ENCODE measurements around the gene SCN8A.
"Not testable (repeated sequence)": the region's sequence is repeated elsewhere in the genome, so short reads cannot be mapped to it uniquely, and the experiment has no call there.

SCN8A gene

DNA sequence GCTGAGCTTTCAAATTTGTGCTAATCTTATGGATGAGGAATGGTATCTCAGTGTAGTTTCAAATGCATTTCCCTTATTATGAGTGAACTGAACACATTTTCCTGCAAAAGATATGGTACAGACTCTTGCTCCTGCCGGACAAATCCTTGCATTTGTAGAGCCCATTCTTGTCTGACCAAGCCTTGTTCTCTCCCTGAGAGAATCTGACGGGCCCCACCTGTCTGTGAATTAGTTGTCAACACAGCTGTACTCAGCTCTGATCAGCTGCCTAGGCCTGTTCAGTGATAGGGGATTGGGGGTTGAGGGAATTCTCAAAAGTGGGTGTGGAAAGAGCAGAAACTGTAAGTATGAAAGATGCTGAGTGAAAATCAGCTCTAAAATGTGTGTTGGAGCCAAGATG, 42.8 kb upstream of the SCN8A start:
- H4K20me1 ChIP-seq (ENCODE audit: insufficient read depth, low read length) = no peaks in the 10 kb centered on the region
- H2AFZ ChIP-seq (ENCODE audit: low read length) = no peak overlapping the region
- no peaks in the 10 kb centered on the region for H3K27me3 ChIP-seq (replicated peaks; ENCODE audit: insufficient read depth, low read length)
- no peaks in the 10 kb centered on the region for H3K36me3 ChIP-seq (replicated peaks; ENCODE audit: insufficient read depth, low read length)
- DNase-seq = no peak
- no peaks in the 10 kb centered on the region for H3K9me3 ChIP-seq (replicated peaks; ENCODE audit: insufficient read depth, low read length)
- TF ChIP-seq EZH2phosphoT487 (IDR thresholded peaks at IDR 0.05; ENCODE audit: low read length) (no peak), EZH2 (optimal IDR thresholded peaks at IDR 0.05; ENCODE audit: low read depth, low read length) (no peak)
- TF ChIP-seq, protein P1, sequence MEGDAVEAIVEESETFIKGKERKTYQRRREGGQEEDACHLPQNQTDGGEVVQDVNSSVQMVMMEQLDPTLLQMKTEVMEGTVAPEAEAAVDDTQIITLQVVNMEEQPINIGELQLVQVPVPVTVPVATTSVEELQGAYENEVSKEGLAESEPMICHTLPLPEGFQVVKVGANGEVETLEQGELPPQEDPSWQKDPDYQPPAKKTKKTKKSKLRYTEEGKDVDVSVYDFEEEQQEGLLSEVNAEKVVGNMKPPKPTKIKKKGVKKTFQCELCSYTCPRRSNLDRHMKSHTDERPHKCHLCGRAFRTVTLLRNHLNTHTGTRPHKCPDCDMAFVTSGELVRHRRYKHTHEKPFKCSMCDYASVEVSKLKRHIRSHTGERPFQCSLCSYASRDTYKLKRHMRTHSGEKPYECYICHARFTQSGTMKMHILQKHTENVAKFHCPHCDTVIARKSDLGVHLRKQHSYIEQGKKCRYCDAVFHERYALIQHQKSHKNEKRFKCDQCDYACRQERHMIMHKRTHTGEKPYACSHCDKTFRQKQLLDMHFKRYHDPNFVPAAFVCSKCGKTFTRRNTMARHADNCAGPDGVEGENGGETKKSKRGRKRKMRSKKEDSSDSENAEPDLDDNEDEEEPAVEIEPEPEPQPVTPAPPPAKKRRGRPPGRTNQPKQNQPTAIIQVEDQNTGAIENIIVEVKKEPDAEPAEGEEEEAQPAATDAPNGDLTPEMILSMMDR (IDR thresholded peaks at IDR 0.05; ENCODE audit: low read length) = no peak
- H3K4me2 ChIP-seq (ENCODE audit: low read depth, low read length) = no peak overlapping the region
- no peak overlapping the region for H3K9ac ChIP-seq (ENCODE audit: low read length)
- no peaks in the 10 kb centered on the region for H3K79me2 ChIP-seq (ENCODE audit: low read length)
- no peak overlapping the region for H3K27ac ChIP-seq (ENCODE audit: low read length)
- no peaks in the 10 kb centered on the region for H3F3A ChIP-seq (ENCODE audit: insufficient read depth, low read length)
- H3K4me1 ChIP-seq (ENCODE audit: low read length) = no peaks in the 10 kb centered on the region
- H3K4me3 ChIP-seq (ENCODE audit: low read length) = no peak overlapping the region
- no peaks in the 10 kb centered on the region for H3K9me2 ChIP-seq (replicated peaks; ENCODE audit: insufficient read depth, low read length)

DNA sequence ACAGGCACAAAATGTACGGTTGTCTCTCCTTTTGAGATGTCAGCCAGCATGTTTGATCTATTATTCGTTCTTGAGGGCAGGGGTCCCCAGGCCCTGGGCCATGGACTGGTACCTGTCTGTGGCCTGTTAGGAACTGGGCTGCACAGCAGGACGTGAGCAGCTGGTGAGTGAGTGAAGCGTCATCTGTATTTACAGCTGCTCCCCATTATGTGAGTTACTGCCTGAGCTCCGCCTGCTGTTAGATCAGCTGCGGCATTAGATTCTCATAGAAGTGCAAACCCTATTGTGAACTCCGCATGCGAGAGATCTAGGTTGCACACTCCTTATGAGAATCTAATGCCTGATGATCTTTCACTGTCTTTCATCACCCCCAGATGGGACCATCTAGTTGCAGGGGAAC, 41.4 kb upstream of the SCN8A start:
- Histone ChIP-seq H3K79me2 (ENCODE audit: low read length) (no peaks in the 10 kb centered on the region), H3K9me3 (replicated peaks; ENCODE audit: insufficient read depth, low read length) (no peaks in the 10 kb centered on the region), H3K36me3 (replicated peaks; ENCODE audit: insufficient read depth, low read length) (no peaks in the 10 kb centered on the region), H4K20me1 (ENCODE audit: insufficient read depth, low read length) (no peaks in the 10 kb centered on the region), H3K4me3 (ENCODE audit: low read length) (no peak overlapping the region), H3K9ac (ENCODE audit: low read length) (no peak overlapping the region), H3K4me2 (ENCODE audit: low read depth, low read length) (no peak overlapping the region), H3K9me2 (replicated peaks; ENCODE audit: insufficient read depth, low read length) (no peaks in the 10 kb centered on the region), H3K4me1 (ENCODE audit: low read length) (no peaks in the 10 kb centered on the region), H3K27me3 (replicated peaks; ENCODE audit: insufficient read depth, low read length) (no peaks in the 10 kb centered on the region), H3K27ac (ENCODE audit: low read length) (no peak overlapping the region), H3F3A (ENCODE audit: insufficient read depth, low read length) (no peaks in the 10 kb centered on the region), H2AFZ (ENCODE audit: low read length) (no peak overlapping the region)
- no peak for TF ChIP-seq EZH2 (optimal IDR thresholded peaks at IDR 0.05; ENCODE audit: low read depth, low read length)
- no peak for DNase-seq

DNA sequence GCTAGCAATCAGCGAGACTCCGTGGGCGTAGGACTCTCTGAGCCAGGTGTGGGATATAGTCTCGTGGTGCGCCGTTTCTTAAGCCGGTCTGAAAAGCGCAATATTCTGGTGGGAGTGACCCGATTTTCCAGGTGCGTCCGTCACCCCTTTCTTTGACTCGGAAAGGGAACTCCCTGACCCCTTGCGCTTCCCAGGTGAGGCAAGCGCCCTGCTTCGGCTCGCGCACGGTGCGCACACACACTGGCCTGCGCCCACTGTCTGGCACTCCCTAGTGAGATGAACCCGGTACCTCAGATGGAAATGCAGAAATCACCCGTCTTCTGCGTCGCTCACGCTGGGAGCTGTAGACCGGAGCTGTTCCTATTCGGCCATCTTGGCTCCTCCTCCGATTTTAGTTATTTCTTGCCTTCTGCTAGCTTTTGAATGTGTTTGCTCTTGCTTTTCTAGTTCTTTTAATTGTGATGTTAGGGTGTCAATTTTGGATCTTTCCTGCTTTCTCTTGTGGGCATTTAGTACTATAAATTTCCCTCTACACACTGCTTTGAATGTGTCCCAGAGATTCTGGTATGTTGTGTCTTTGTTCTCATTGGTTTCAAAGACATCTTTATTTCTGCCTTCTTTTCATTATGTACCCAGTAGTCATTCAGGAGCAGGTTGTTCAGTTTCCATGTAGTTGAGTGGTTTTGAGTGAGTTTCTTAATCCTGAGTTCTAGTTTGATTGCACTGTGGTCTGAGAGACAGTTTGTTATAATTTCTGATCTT, 22.6 kb upstream of the SCN8A start:
- not testable (repeated sequence) for DNase-seq; H3F3A ChIP-seq (ENCODE audit: insufficient read depth, low read length); H2AFZ ChIP-seq (ENCODE audit: low read length); H3K79me2 ChIP-seq (ENCODE audit: low read length); H3K36me3 ChIP-seq (replicated peaks; ENCODE audit: insufficient read depth, low read length); H3K9me3 ChIP-seq (replicated peaks; ENCODE audit: insufficient read depth, low read length); H3K4me2 ChIP-seq (ENCODE audit: low read depth, low read length); H3K9ac ChIP-seq (ENCODE audit: low read length); H3K27me3 ChIP-seq (replicated peaks; ENCODE audit: insufficient read depth, low read length); H3K9me2 ChIP-seq (replicated peaks; ENCODE audit: insufficient read depth, low read length); H3K27ac ChIP-seq (ENCODE audit: low read length); H3K4me3 ChIP-seq (ENCODE audit: low read length); H3K4me1 ChIP-seq (ENCODE audit: low read length); H4K20me1 ChIP-seq (ENCODE audit: insufficient read depth, low read length)

DNA sequence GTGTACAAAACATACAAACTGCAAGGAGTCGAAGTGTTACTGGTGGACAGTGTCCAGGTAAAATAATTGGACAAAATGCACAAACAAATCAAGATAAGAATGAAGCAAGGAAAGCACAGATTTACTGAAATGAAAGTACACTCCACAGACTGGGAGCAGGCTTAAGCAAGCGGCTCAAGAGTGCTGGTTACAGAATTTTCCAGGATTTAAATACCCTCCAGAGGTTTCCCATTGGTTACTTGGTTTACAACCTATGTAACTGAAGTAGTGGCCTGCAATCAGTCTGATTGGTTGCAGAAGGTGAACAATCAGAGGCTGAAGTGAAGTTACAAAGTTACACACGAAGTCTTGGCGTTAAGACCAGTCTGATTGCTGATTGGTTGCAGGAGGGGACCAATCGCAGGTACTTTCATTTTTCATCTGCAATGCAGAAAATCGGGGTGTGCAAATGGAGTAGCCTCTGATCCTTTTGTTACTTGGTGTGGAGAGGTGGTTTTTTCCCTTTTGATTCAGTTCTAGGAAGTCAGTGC, 11.6 kb upstream of the SCN8A start:
- H3K4me3 ChIP-seq (ENCODE audit: low read length) = no peak overlapping the region
- H3K9ac ChIP-seq (ENCODE audit: low read length) = no peak overlapping the region
- H3K36me3 ChIP-seq (replicated peaks; ENCODE audit: insufficient read depth, low read length) = no peaks in the 10 kb centered on the region
- H3K9me2 ChIP-seq (replicated peaks; ENCODE audit: insufficient read depth, low read length) = no peaks in the 10 kb centered on the region
- H3K4me1 ChIP-seq (ENCODE audit: low read length) = no peaks in the 10 kb centered on the region
- H3K79me2 ChIP-seq (ENCODE audit: low read length) = no peaks in the 10 kb centered on the region
- peak overlapping the region; percentile 28; the same call in 1 of the 2 replicates for H2AFZ ChIP-seq (ENCODE audit: low read length)
- H4K20me1 ChIP-seq (ENCODE audit: insufficient read depth, low read length) = no peaks in the 10 kb centered on the region
- no peaks in the 10 kb centered on the region for H3K27me3 ChIP-seq (replicated peaks; ENCODE audit: insufficient read depth, low read length)
- no peak for DNase-seq
- H3K27ac ChIP-seq (ENCODE audit: low read length) = no peak overlapping the region
- H3K9me3 ChIP-seq (replicated peaks; ENCODE audit: insufficient read depth, low read length) = no peaks in the 10 kb centered on the region
- H3K4me2 ChIP-seq (ENCODE audit: low read depth, low read length) = no peak overlapping the region
- TF ChIP-seq EZH2phosphoT487 (IDR thresholded peaks at IDR 0.05; ENCODE audit: low read length) (no peak), EZH2 (optimal IDR thresholded peaks at IDR 0.05; ENCODE audit: low read depth, low read length) (no peak)
- TF ChIP-seq, protein P1 (IDR thresholded peaks at IDR 0.05; ENCODE audit: low read length) = no peak
- H3F3A ChIP-seq (ENCODE audit: insufficient read depth, low read length) = no peaks in the 10 kb centered on the region

Data from MM.1S (cell line).